ENCODE data around the gene TRAM2.
"Not testable (repeated sequence)": the region's sequence is repeated elsewhere in the genome, so short reads cannot be mapped to it uniquely, and the experiment has no call there.

The TRAM2 gene

GRCh38 chr6:52474173-52474572 lies 102.7 kb downstream of the TRAM2 start:
- DNase-seq: no peak

GRCh38 chr6:52461194-52461593 lies 115.7 kb downstream of the TRAM2 start:
- DNase-seq: not testable (repeated sequence)

GRCh38 chr6:52457096-52457495 lies 119.8 kb downstream of the TRAM2 start:
- DNase-seq: no peak

GRCh38 chr6:52454556-52454955 lies 122.3 kb downstream of the TRAM2 start:
- DNase-seq: no peak

Measured in COR-L47 (cell line).